ENCODE results near the gene IL17C. TPM values are rescaled to one million over a fixed set of nuclear protein-coding genes. Genes with fewer than 3 reads are reported as not detected.
"Not testable (repeated sequence)": the region's sequence is repeated elsewhere in the genome, so short reads cannot be mapped to it uniquely, and the experiment has no call there.

Gene IL17C
- total and polyA plus RNA-seq, 10 of the 15 experiments (the other 5 are each of a cell fraction or from before 2014, with no cell fraction given), result not detected

DNA sequence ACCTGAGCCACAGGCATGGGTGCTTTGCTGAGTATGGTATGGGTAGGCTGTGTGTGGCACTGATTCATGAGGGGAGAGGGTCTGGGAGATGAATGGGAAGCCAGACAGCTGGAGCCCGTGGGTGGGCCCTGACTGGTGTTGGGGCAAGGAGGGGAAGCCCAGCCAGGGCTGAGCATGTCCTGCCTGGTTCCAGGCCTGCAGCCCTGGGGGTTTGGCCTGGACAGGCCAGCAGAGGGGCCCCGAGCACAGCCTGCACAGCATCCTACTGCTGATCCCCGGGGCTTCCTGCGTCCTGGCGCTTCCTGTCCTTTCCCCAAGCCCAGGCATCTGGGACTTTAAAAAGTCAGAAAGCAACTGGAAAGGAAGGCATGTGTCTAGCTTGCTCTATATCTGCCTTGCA is 29.1 kb downstream of the IL17C start:
- Histone ChIP-seq H3K79me2 (ENCODE audit: control insufficient read depth, insufficient read depth, low read length) (peaks cover 13% of the 10 kb centered on the region), H3K27me3 (replicated peaks in 1 of 2; ENCODE audit: control insufficient read depth in 2 of 2, insufficient read depth in 2 of 2, low read length in 1 of 2) (no peaks in the 10 kb centered on the region), H3K9me3 (replicated peaks; ENCODE audit: control insufficient read depth, insufficient read depth, low read length) (no peaks in the 10 kb centered on the region), H3K4me3 (no peak overlapping the region), H4K20me1 (ENCODE audit: control insufficient read depth, insufficient read depth) (no peaks in the 10 kb centered on the region), H3K4me1 (ENCODE audit: control insufficient read depth, insufficient read depth, low read length) (no peaks in the 10 kb centered on the region), H3K36me3 (ENCODE audit: control insufficient read depth in 2 of 2, insufficient read depth in 2 of 2, low read length in 1 of 2) (no peaks in the 10 kb centered on the region), H3K9ac (ENCODE audit: control insufficient read depth, insufficient read depth, low read length) (no peak overlapping the region), H3K4me2 (ENCODE audit: control insufficient read depth, insufficient read depth) (no peak overlapping the region), H2AFZ (ENCODE audit: control insufficient read depth, low read depth, low read length) (no peak overlapping the region), H3K27ac (ENCODE audit: control insufficient read depth, insufficient read depth) (no peak overlapping the region)
- CTCF ChIA-PET, result interaction anchor here (2.2 kb wide), 1 partner anchor 12 kb away, joined by 9 read pairs; no protein-coding TSS in a partner anchor
- ATAC-seq, result no peak
- DNase-seq (ENCODE audit: low read depth, low spot score), result no peak
- BruUV-seq (replicated peaks), result no TSS peak
- in situ Hi-C loops (cut with MboI), result no loop called here
- SMC1A ChIA-PET (ENCODE audit: uncharacterized antibody, unreplicated experiment), result no interaction called here
- no peak for FAIRE-seq
- intact Hi-C loops (cut with micrococcal nuclease; ENCODE audit: unreplicated experiment), result no loop called here
- POLR2A ChIA-PET, result no interaction called here
- RAD21 ChIA-PET (ENCODE audit: unreplicated experiment), result no interaction called here
- TF ChIP-seq NR2C2 (IDR thresholded peaks at IDR 0.05; ENCODE audit: borderline replicate concordance, control insufficient read depth, insufficient read length, low read depth) (no peak), CBFB (IDR thresholded peaks at IDR 0.05; ENCODE audit: low read depth) (no peak), EED (IDR thresholded peaks at IDR 0.05; ENCODE audit: low read depth) (no peak), ATF2 (IDR thresholded peaks at IDR 0.05; ENCODE audit: low read length) (no peak), NKRF (conservative IDR thresholded peaks at IDR 0.05) (no peak), HDAC6 (IDR thresholded peaks at IDR 0.05; ENCODE audit: unreplicated experiment) (no peak)
- TF ChIP-seq, protein P1, sequence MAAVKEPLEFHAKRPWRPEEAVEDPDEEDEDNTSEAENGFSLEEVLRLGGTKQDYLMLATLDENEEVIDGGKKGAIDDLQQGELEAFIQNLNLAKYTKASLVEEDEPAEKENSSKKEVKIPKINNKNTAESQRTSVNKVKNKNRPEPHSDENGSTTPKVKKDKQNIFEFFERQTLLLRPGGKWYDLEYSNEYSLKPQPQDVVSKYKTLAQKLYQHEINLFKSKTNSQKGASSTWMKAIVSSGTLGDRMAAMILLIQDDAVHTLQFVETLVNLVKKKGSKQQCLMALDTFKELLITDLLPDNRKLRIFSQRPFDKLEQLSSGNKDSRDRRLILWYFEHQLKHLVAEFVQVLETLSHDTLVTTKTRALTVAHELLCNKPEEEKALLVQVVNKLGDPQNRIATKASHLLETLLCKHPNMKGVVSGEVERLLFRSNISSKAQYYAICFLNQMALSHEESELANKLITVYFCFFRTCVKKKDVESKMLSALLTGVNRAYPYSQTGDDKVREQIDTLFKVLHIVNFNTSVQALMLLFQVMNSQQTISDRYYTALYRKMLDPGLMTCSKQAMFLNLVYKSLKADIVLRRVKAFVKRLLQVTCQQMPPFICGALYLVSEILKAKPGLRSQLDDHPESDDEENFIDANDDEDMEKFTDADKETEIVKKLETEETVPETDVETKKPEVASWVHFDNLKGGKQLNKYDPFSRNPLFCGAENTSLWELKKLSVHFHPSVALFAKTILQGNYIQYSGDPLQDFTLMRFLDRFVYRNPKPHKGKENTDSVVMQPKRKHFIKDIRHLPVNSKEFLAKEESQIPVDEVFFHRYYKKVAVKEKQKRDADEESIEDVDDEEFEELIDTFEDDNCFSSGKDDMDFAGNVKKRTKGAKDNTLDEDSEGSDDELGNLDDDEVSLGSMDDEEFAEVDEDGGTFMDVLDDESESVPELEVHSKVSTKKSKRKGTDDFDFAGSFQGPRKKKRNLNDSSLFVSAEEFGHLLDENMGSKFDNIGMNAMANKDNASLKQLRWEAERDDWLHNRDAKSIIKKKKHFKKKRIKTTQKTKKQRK (IDR thresholded peaks at IDR 0.05; ENCODE audit: low read depth, low read length), result no peak
- 80% methylated on average over 5 of the region's 5 CpGs for WGBS (ENCODE audit: insufficient coverage, insufficient replicate concordance, low lambda C conversion rate, missing lambda C conversion rate)

DNA sequence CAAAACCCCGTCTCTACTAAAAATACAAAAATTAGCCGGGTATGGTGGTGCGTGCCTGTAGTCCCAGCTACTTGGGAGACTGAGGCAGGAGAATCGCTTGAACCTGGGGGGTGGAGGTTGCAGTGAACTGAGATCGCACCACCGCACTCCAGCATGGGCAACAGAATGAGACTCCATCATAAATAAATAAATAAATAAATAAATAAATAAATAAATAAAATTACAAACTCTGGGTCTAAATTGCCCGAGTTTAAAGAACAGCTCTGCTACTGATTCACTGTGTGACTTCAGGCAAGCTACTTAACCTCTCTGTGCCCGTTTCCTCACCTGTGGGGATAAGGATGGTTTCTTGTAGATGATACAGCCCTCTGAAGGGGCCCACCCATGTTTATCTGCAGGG is 31.1 kb downstream of the IL17C start:
- H3K27ac ChIP-seq (ENCODE audit: control insufficient read depth, insufficient read depth); in situ Hi-C loops (cut with MboI); H3K36me3 ChIP-seq (ENCODE audit: control insufficient read depth in 2 of 2, insufficient read depth in 2 of 2, low read length in 1 of 2); FAIRE-seq; SMC1A ChIA-PET (ENCODE audit: uncharacterized antibody, unreplicated experiment); H3K4me3 ChIP-seq; H3K79me2 ChIP-seq (ENCODE audit: control insufficient read depth, insufficient read depth, low read length); H3K4me2 ChIP-seq (ENCODE audit: control insufficient read depth, insufficient read depth); ATAC-seq; H3K4me1 ChIP-seq (ENCODE audit: control insufficient read depth, insufficient read depth, low read length); H3K27me3 ChIP-seq (replicated peaks in 1 of 2; ENCODE audit: control insufficient read depth in 2 of 2, insufficient read depth in 2 of 2, low read length in 1 of 2); RAD21 ChIA-PET (ENCODE audit: unreplicated experiment); BruUV-seq (replicated peaks); intact Hi-C loops (cut with micrococcal nuclease; ENCODE audit: unreplicated experiment); DNase-seq (ENCODE audit: low read depth, low spot score); H3K9ac ChIP-seq (ENCODE audit: control insufficient read depth, insufficient read depth, low read length); H2AFZ ChIP-seq (ENCODE audit: control insufficient read depth, low read depth, low read length); H3K9me3 ChIP-seq (replicated peaks; ENCODE audit: control insufficient read depth, insufficient read depth, low read length); H4K20me1 ChIP-seq (ENCODE audit: control insufficient read depth, insufficient read depth): not testable (repeated sequence)
- WGBS (ENCODE audit: insufficient coverage, insufficient replicate concordance, low lambda C conversion rate, missing lambda C conversion rate), result 94% methylated on average over 8 of the region's 8 CpGs
- ChIA-PET CTCF (interaction anchor here (1.0 to 3.6 kb wide), 2 partner anchors 12 to 36 kb away, joined by 3 to 23 read pairs; no protein-coding TSS in a partner anchor), POLR2A (interaction anchor here (0.6 kb wide), 1 partner anchor 390 kb away, joined by 6 read pairs; no protein-coding TSS in a partner anchor)
